GM15510 (cell line): Measurements from ENCODE around the gene EFR3B.
A peak's percentile ranks its signal among the peaks of the same experiment; 100 is the strongest.

Experiments
- POLR2A ChIP-seq: IDR thresholded peaks from 3 replicates; pipeline ENCODE4 v1.6.1; 2011; ENCODE audit warnings: borderline replicate concordance; ENCODE audit not compliant: insufficient read length; ENCODE audit errors: extremely low read depth

EFR3B gene, protein sequence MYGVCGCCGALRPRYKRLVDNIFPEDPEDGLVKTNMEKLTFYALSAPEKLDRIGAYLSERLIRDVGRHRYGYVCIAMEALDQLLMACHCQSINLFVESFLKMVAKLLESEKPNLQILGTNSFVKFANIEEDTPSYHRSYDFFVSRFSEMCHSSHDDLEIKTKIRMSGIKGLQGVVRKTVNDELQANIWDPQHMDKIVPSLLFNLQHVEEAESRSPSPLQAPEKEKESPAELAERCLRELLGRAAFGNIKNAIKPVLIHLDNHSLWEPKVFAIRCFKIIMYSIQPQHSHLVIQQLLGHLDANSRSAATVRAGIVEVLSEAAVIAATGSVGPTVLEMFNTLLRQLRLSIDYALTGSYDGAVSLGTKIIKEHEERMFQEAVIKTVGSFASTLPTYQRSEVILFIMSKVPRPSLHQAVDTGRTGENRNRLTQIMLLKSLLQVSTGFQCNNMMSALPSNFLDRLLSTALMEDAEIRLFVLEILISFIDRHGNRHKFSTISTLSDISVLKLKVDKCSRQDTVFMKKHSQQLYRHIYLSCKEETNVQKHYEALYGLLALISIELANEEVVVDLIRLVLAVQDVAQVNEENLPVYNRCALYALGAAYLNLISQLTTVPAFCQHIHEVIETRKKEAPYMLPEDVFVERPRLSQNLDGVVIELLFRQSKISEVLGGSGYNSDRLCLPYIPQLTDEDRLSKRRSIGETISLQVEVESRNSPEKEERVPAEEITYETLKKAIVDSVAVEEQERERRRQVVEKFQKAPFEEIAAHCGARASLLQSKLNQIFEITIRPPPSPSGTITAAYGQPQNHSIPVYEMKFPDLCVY

GRCh38 chr2:25041928-25042320, at the start of gene EFR3B:
Gene EFR3B (plus strand): TSS chr2:25042076. CDS start chr2:25042313, 237 bp downstream.
- TF ChIP-seq POLR2A = peak; percentile 73

DNA sequence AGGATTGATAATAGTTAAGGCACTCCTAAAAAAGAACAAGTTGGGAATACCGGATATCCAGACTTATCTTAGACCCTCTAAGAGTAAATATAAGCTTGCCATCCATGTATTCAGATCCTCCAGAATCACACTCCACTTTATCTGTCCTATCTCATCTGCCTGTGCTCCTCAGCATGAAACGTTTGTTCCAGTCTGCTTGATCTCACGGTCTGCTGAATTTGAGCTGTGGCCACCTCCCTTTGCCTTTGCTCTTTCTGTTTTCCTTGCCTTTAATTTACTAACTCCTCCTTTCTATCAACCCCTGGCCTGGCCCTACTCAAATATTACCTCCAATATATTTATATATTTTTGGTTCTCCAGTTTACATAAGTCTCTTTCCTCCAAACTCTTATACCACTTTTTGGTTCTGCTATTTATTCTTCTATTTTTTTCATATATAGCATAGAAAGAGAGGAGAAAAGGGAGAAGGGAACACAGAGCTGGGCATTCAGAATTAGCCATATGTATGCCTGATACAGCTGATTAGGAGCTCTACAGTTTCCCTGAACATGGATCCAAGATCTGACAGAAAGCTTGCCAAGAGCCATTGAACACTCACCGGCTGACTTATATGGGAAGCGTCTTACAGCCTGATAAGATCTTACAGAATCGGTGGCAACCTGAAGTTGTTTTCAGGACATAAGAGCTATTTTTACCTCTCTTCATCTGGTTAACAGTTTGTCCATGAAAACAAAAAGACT, 48.3 kb upstream of the EFR3B start:
- TF ChIP-seq POLR2A = no peak

DNA sequence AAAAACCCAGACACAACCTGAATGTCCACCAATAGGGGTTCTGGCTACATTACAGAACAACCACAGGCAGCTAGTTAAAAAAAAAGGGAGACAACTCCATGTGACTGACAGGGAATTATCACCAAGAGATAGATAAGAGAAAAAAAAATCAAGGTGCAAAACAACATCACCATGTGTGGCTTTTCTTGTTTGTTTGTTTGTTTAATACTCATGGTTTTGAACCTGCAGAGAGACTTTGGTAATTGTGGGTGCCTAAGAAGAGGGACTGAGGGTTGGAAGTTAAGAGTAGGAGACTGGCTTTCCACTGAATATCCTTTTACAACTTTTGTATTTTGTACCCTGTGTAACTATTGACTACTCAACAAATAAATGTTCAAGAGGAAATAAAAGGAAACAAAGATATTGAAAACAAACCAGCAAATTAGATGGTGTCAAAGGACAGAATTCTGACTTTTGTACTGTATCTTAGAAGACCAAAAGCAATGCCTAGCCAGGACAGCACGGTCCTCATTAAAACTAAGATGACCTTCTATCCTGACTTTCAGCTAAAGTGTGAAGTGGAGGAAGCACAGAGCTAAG, 47.6 kb upstream of the EFR3B start:
- no peak for TF ChIP-seq POLR2A

GRCh38 chr2:25000036-25000435, 41.8 kb upstream of the EFR3B start:
- TF ChIP-seq POLR2A = no peak

DNA sequence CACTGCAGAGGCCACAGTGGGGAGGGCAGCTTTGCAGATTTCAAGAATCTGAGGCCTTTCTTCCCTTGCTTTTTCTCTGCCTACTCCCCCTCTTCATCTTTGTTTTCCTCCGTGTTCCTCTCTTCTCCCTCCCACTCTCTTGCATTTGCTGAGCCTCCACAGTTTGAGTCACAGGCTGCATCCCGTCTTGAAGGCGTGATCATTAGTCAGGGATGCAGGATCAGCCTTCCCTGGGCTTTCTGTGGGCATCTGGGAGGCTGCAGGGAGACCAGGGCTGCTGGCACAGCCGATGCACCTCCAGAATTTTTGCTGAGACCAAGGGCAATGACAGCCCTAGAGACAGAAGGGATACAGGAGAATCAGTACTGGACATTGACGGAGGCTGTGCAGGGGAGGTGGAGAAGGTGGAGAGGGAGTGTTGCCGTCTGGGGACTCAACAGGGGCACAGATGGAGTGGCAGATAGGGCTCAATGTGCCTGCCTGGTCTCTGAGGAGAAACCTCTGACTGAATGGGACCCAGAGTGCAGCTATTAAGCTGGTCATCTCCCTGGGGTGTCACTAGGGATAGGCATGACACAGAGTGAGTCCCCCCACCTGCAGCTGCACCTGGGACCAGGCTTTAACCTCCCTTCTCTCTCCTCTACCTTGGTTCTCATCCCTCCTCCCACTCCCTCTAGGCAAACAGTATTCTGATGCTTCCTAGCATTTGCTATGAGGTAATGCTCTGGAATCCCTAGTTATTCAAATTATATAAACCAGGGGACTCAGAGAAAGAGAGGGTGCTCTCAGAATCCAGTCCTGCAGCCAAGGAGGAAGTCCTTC, 41.2 kb upstream of the EFR3B start:
- no peak for TF ChIP-seq POLR2A

DNA sequence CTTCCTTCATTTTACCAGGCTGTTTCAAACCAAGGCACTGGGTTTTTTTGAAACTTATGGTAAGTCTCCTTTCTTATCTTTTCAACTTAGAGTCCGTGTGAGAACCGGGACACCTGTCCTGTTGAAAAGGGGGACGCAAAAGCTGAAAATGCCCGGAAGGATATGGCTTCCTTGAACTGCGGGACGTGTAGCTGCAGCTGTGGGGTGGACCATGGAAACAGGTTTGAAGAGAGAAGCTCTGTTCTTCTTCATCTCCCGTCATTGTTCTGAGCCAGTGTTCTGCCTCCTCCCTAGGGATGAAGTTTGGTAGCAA, 40.6 kb upstream of the EFR3B start:
- TF ChIP-seq POLR2A = no peak

GRCh38 chr2:25002066-25002465, 39.8 kb upstream of the EFR3B start:
- TF ChIP-seq POLR2A = no peak

GRCh38 chr2:25009954-25010353, 31.9 kb upstream of the EFR3B start:
- no peak for TF ChIP-seq POLR2A

GRCh38 chr2:25014631-25015030, 27.2 kb upstream of the EFR3B start:
- no peak for TF ChIP-seq POLR2A

DNA sequence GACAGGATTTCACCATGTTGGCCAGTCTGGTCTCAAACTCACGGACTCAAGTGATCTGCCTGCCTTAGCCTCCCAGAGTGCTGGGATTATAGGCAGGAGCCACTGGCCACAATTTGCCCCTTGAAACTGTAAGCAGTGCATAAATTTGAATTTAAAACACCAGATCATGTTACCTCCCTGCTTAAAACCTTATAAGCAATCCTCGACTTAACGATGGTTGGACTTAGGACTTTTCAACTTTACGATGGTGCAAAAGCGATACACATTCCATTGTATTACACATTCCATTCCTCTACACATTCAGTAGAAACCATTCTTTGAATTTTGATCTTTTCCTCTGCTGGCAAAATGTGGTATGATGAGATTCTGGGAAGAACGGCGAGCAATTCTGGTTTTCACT, 23.2 kb upstream of the EFR3B start:
- no peak for TF ChIP-seq POLR2A

DNA sequence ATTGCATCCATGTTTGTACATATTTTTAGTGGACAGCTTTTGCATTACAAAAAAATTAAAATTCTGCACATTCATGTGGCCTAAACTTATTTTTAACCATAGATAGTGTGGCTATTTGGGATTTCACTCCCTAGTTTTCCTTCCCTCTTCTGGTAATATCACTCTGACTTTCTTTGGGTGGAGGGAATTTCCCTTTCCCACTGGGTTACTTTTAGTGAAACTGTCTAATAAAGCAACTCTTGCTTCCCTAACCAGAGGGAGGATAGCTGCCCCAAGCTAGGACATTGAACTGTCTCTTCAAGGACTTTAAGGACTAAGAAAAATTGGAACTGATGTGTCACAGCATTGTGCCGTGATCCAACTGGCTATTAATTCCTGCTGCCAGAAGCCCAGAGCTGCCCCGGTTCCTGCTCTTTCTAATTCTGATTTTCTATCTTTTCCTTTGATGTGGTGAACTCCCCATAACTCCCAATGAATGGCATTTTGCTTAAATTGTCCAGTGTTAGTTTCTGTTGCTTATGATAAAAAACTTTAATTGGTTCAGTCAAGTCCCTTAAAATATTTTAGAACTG, 20.0 kb upstream of the EFR3B start:
- no peak for TF ChIP-seq POLR2A

- TF ChIP-seq POLR2A = no peak
These were observed 18.5 kb upstream of the EFR3B start for GRCh38 chr2:25023333-25023732.

DNA sequence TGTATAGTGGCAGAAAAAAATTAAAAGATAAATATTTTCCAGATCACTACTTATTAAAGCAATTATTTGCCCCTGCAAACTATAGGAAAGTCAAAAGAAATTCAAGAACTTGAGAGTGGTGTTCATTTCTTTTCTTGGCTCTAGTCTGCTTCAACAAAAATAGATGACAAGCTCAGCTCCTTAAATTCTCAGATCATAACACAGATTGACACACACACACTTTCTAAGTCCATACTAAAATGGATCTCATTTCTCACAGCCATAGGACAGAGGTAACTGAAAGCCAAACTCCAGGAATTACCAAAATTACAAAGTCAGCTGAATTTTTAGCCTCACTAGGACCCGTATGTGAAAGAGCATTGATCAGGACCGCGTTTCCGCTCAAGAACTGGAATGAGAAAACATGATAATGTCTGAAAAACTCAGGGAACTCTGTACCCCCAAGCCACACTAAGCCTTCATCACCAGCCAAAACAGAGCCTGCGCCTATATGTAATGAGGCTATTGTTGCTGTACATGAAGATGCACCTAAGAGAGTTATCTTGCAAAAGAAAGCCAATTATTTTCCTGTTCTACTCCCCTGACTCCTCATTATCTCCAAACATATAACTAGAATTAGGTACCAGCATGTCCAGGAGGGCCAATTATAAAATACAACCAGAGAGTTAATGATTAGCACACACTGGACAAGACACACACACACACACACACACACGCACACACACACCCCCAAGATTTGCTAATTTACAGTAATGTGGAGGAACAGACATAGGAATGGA, 16.5 kb upstream of the EFR3B start:
- no peak for TF ChIP-seq POLR2A
